PC-9 (cell line): ENCODE results near the gene SERINC5.

Experiments
- EZH2 ChIP-seq: fragments of 200-600 bp; sonication (generic); IDR thresholded peaks from 2 replicates; pipeline ENCODE4 v1.8.0; 2017; ENCODE audit warnings: antibody characterized with exemption, low read depth
- TF ChIP-seq, protein P1 (sequence below): fragments of 200-600 bp; sonication (generic); conservative IDR thresholded peaks from 2 replicates; pipeline ENCODE4 v1.6.1; 2017; ENCODE audit warnings: mixed run types, antibody characterized with exemption, mild to moderate bottlenecking, moderate library complexity

DNA sequence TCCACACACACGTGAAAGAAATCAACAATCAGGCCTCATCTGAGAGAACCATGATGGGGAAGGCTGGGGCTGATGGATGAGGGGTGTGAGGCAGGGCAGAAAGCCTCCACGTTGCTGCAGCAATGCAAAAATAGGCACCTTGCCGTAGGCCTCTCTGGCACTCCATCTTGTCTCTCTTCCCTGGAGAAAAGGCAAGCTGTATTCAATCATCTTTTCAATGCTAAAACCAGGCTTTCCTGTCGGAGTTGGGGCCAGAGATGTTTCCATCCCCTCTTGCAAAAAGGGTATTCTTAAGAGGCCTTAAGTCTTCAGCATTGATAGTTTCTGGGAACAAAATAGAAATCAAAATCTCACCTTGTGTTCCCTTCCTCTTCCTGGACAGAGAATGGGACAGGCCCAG is 139.8 kb downstream of the SERINC5 start:
- TF ChIP-seq, protein P1, sequence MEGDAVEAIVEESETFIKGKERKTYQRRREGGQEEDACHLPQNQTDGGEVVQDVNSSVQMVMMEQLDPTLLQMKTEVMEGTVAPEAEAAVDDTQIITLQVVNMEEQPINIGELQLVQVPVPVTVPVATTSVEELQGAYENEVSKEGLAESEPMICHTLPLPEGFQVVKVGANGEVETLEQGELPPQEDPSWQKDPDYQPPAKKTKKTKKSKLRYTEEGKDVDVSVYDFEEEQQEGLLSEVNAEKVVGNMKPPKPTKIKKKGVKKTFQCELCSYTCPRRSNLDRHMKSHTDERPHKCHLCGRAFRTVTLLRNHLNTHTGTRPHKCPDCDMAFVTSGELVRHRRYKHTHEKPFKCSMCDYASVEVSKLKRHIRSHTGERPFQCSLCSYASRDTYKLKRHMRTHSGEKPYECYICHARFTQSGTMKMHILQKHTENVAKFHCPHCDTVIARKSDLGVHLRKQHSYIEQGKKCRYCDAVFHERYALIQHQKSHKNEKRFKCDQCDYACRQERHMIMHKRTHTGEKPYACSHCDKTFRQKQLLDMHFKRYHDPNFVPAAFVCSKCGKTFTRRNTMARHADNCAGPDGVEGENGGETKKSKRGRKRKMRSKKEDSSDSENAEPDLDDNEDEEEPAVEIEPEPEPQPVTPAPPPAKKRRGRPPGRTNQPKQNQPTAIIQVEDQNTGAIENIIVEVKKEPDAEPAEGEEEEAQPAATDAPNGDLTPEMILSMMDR, result no peak
- TF ChIP-seq EZH2, result no peak
